Liver (tissue), 9 donors: ENCODE data around the gene F2RL1. TPM values are rescaled to one million over a fixed set of nuclear protein-coding genes. Genes with fewer than 3 reads are reported as not detected.
"Not testable (repeated sequence)": the region's sequence is repeated elsewhere in the genome, so short reads cannot be mapped to it uniquely, and the experiment has no call there.

Source experiments
- DNase-seq: peaks from one replicate; pipeline ENCODE4 v3.0.0-alpha.2; 2017; ENCODE audit warnings: low spot score
- H3K27ac ChIP-seq, 2 donors: one replicate each; pipeline ENCODE4 v1.7.0; 2013; ENCODE audit warnings: inconsistent platforms in 2 of 2, low read length in 2 of 2, control low read depth in 1 of 2, low read depth in 1 of 2, mild to moderate bottlenecking in 1 of 2
- H3K27me3 ChIP-seq, 4 donors: one replicate each; pipeline versions ENCODE4 v1.6.1 to v1.7.0; 2013; ENCODE audit warnings: low read length in 3 of 4, inconsistent platforms in 1 of 4, mild to moderate bottlenecking in 1 of 4, moderate library complexity in 1 of 4; ENCODE audit not compliant: control insufficient read depth in 4 of 4, insufficient read depth in 4 of 4
- H3K36me3 ChIP-seq, 4 donors: one replicate each; pipeline versions ENCODE4 v1.6.1 to v1.7.0; 2013; ENCODE audit warnings: low read length in 3 of 4, mild to moderate bottlenecking in 3 of 4, low read depth in 1 of 4, moderate library complexity in 1 of 4; ENCODE audit not compliant: control insufficient read depth in 4 of 4, insufficient read depth in 3 of 4
- H3K4me1 ChIP-seq, 4 donors: one replicate each; pipeline versions ENCODE4 v1.6.1 to v1.7.0; 2013; ENCODE audit warnings: low read length in 3 of 4, mild to moderate bottlenecking in 3 of 4, moderate library complexity in 1 of 4; ENCODE audit not compliant: control insufficient read depth in 4 of 4, insufficient read depth in 4 of 4
- H3K4me3 ChIP-seq, 3 donors: one replicate each; pipeline versions ENCODE4 v1.6.1 to v1.7.0; 2013; ENCODE audit warnings: low read length in 3 of 3, control low read depth in 1 of 3, low read depth in 1 of 3, mild to moderate bottlenecking in 1 of 3
- H3K9ac ChIP-seq, 2 donors: one replicate each; pipeline ENCODE4 v1.7.0; 2013; ENCODE audit warnings: low read length in 2 of 2, mild to moderate bottlenecking in 2 of 2, moderate library complexity in 2 of 2, control low read depth in 1 of 2, low read depth in 1 of 2
- H3K9me3 ChIP-seq, 4 donors: one replicate each; pipeline versions ENCODE4 v1.6.1 to v1.7.0; 2013; ENCODE audit warnings: low read length in 3 of 4; ENCODE audit not compliant: control insufficient read depth in 4 of 4
- EGR1 ChIP-seq, 2 donors: IDR thresholded peaks; 2 replicates each; pipeline ENCODE4 v1.6.1; 2016 to 2018; ENCODE audit warnings: antibody characterized with exemption in 2 of 2, low read depth in 2 of 2
- FOXA2 ChIP-seq: IDR thresholded peaks from 2 replicates; pipeline ENCODE4 v1.6.1; 2016; ENCODE audit warnings: antibody characterized with exemption
- GABPA ChIP-seq, 2 donors: IDR thresholded peaks in 1 of 2; conservative IDR thresholded peaks in 1 of 2; 2 replicates each; pipeline ENCODE4 v1.6.1; 2016; ENCODE audit warnings: antibody characterized with exemption in 2 of 2, mild to moderate bottlenecking in 1 of 2, moderate library complexity in 1 of 2
- HNF4A ChIP-seq, 2 donors: conservative IDR thresholded peaks; 2 replicates each; pipeline ENCODE4 v1.6.1; 2016; ENCODE audit warnings: antibody characterized with exemption in 2 of 2, mild to moderate bottlenecking in 2 of 2
- HNF4G ChIP-seq: IDR thresholded peaks from 2 replicates; pipeline ENCODE4 v1.6.1; 2016; ENCODE audit warnings: antibody characterized with exemption
- JUND ChIP-seq, 2 donors: IDR thresholded peaks; 2 replicates each; pipeline ENCODE4 v1.6.1; 2016; ENCODE audit warnings: antibody characterized with exemption in 2 of 2
- RXRA ChIP-seq, 2 donors: IDR thresholded peaks; 2 replicates each; pipeline ENCODE4 v1.6.1; 2017 to 2018; ENCODE audit warnings: antibody characterized with exemption in 2 of 2, mild to moderate bottlenecking in 1 of 2
- SP1 ChIP-seq: IDR thresholded peaks from 2 replicates; pipeline ENCODE4 v1.6.1; 2018; ENCODE audit warnings: antibody characterized with exemption, mild to moderate bottlenecking
- TAF1 ChIP-seq: conservative IDR thresholded peaks from 2 replicates; pipeline ENCODE4 v1.6.1; 2016; ENCODE audit warnings: antibody characterized with exemption, mild to moderate bottlenecking
- WGBS: extraction: QIAGEN DNeasy Blood & Tissue Kit; methylation state at CpG from one replicate; pipeline ENCODE4 v1.1.7; 2013; 5-methylcytosine and 5-hydroxymethylcytosine counted together
- polyA plus RNA-seq, 2 donors: library from polyadenylated mRNA; stranded (reverse) in 1 of 2; unstranded in 1 of 2; fragments of 200-250 nt in 1 of 2; fragments of >200 nt in 1 of 2; fragmentation: Nextera tagmentation in 1 of 2; extraction: Ambion mirVana in 1 of 2; gene quantifications; one replicate each; pipeline versions ENCODE4 v1.2.1 to v1.2.3, GENCODE V29; 2013 to 2015
- total RNA-seq, 2 donors: library from RNA; depleted of rRNA; stranded (reverse); fragments of >200 nt; gene quantifications; one replicate each; pipeline ENCODE4 v1.2.3, GENCODE V29; 2014
- TF ChIP-seq, protein P1 (sequence below): IDR thresholded peaks from 2 replicates; pipeline ENCODE4 v1.6.1; 2016; ENCODE audit warnings: antibody characterized with exemption, mild to moderate bottlenecking
- TF ChIP-seq, protein P2 (sequence below): IDR thresholded peaks from 2 replicates; pipeline ENCODE4 v1.6.1; 2016; ENCODE audit warnings: antibody characterized with exemption
- TF ChIP-seq, protein P3 (sequence below): fragments of 150-350 bp; IDR thresholded peaks from 2 replicates; pipeline ENCODE4 v1.5.1; 2017; ENCODE audit warnings: improper control_type of control experiment, low read depth, low read length; ENCODE audit not compliant: missing input control
- TF ChIP-seq, protein P4 (sequence below): IDR thresholded peaks from 2 replicates; pipeline ENCODE4 v1.6.1; 2016; ENCODE audit warnings: antibody characterized with exemption
- donor health status: healthy.
- donor health status: healthy.
- donor health status: healthy.
- donor health status: healthy.
- donor health status: healthy.

Gene F2RL1
- total and polyA plus RNA-seq, 4 donors, result 3.1 to 8.9 (median 5.7) TPM

DNA sequence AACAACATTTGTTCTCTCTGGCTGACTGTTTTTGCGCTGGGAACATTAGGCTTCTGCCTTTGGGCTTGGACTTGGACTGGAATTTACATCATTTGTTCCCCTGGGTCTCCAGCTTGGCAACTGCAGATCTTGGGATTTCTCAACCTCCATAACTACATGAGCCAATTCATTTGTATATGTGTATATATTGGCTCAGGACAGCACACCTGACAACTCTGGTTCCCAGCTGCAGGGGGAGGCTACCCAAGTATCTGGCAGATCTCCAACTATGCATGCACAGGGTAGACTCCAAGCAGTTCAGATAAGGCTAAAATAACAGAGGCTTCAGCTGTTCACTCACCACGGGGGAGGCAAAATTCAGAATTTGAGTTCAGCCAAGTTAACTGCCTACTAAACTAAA lies 31.6 kb upstream of the F2RL1 start (continued):
- TF ChIP-seq, protein P1, sequence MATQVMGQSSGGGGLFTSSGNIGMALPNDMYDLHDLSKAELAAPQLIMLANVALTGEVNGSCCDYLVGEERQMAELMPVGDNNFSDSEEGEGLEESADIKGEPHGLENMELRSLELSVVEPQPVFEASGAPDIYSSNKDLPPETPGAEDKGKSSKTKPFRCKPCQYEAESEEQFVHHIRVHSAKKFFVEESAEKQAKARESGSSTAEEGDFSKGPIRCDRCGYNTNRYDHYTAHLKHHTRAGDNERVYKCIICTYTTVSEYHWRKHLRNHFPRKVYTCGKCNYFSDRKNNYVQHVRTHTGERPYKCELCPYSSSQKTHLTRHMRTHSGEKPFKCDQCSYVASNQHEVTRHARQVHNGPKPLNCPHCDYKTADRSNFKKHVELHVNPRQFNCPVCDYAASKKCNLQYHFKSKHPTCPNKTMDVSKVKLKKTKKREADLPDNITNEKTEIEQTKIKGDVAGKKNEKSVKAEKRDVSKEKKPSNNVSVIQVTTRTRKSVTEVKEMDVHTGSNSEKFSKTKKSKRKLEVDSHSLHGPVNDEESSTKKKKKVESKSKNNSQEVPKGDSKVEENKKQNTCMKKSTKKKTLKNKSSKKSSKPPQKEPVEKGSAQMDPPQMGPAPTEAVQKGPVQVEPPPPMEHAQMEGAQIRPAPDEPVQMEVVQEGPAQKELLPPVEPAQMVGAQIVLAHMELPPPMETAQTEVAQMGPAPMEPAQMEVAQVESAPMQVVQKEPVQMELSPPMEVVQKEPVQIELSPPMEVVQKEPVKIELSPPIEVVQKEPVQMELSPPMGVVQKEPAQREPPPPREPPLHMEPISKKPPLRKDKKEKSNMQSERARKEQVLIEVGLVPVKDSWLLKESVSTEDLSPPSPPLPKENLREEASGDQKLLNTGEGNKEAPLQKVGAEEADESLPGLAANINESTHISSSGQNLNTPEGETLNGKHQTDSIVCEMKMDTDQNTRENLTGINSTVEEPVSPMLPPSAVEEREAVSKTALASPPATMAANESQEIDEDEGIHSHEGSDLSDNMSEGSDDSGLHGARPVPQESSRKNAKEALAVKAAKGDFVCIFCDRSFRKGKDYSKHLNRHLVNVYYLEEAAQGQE, result no peak
- TF ChIP-seq, protein P2, sequence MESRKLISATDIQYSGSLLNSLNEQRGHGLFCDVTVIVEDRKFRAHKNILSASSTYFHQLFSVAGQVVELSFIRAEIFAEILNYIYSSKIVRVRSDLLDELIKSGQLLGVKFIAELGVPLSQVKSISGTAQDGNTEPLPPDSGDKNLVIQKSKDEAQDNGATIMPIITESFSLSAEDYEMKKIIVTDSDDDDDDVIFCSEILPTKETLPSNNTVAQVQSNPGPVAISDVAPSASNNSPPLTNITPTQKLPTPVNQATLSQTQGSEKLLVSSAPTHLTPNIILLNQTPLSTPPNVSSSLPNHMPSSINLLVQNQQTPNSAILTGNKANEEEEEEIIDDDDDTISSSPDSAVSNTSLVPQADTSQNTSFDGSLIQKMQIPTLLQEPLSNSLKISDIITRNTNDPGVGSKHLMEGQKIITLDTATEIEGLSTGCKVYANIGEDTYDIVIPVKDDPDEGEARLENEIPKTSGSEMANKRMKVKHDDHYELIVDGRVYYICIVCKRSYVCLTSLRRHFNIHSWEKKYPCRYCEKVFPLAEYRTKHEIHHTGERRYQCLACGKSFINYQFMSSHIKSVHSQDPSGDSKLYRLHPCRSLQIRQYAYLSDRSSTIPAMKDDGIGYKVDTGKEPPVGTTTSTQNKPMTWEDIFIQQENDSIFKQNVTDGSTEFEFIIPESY, result peak; percentile 52
- TF ChIP-seq HNF4G, result no peak

DNA sequence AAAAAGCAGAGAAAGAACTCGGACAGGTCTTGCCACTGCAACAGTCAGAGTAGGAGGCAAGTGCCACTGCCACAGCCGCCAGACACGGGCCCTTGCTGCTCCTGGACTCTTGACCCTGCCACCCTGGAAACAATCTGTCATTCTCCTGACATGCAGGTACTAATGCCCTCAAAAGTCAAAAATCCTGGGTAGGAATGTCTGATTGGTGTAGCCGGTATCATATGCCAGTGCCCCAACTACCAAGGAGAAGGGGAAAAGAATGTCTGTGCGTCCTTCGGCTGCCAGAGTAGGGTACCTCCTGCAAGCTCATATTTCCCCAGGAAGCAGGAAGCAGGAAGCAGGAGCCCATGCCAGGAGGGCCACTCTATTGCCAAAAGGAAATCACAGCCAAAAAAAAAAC lies 30.5 kb upstream of the F2RL1 start:
- Histone ChIP-seq H3K4me3 (no peak overlapping the region), H3K9me3 (no peaks in the 10 kb centered on the region), H3K27ac (peak overlapping the region in 1 of 2 donors; percentile 12), H3K4me1 (peaks cover 0 to 4% (median 0%) of the 10 kb centered on the region in 4 donors), H3K36me3 (no peaks in the 10 kb centered on the region), H3K27me3 (no peaks in the 10 kb centered on the region), H3K9ac (no peak overlapping the region)
- TF ChIP-seq, protein P3, sequence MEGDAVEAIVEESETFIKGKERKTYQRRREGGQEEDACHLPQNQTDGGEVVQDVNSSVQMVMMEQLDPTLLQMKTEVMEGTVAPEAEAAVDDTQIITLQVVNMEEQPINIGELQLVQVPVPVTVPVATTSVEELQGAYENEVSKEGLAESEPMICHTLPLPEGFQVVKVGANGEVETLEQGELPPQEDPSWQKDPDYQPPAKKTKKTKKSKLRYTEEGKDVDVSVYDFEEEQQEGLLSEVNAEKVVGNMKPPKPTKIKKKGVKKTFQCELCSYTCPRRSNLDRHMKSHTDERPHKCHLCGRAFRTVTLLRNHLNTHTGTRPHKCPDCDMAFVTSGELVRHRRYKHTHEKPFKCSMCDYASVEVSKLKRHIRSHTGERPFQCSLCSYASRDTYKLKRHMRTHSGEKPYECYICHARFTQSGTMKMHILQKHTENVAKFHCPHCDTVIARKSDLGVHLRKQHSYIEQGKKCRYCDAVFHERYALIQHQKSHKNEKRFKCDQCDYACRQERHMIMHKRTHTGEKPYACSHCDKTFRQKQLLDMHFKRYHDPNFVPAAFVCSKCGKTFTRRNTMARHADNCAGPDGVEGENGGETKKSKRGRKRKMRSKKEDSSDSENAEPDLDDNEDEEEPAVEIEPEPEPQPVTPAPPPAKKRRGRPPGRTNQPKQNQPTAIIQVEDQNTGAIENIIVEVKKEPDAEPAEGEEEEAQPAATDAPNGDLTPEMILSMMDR, result no peak
- peak; percentile 71 to 72 for TF ChIP-seq HNF4A (conservative IDR thresholded peaks at IDR 0.05)
- peak in 1 of 2 donors; percentile 42 for TF ChIP-seq JUND (IDR thresholded peaks at IDR 0.05)
- no peak for TF ChIP-seq TAF1
- no peak for TF ChIP-seq FOXA2
- TF ChIP-seq GABPA (IDR thresholded peaks at IDR 0.05 in 1 of 2, conservative IDR thresholded peaks at IDR 0.05 in 1 of 2), result peak in 1 of 2 donors; percentile 27
- TF ChIP-seq, protein P1, result no peak
- TF ChIP-seq, protein P4, sequence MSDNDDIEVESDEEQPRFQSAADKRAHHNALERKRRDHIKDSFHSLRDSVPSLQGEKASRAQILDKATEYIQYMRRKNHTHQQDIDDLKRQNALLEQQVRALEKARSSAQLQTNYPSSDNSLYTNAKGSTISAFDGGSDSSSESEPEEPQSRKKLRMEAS, result peak; percentile 14
- peak in 1 of 2 donors; percentile 50 for TF ChIP-seq EGR1 (IDR thresholded peaks at IDR 0.05; ENCODE audit: low read depth in 2 of 2)
- TF ChIP-seq HNF4G, result peak; percentile 23
- peak; percentile 61 for TF ChIP-seq SP1
- TF ChIP-seq, protein P2, result no peak
- peak in 1 of 2 donors; percentile 33 for TF ChIP-seq RXRA (IDR thresholded peaks at IDR 0.05)
- WGBS, result 63% methylated on average over 6 of the region's 6 CpGs
- DNase-seq, result no peak

DNA sequence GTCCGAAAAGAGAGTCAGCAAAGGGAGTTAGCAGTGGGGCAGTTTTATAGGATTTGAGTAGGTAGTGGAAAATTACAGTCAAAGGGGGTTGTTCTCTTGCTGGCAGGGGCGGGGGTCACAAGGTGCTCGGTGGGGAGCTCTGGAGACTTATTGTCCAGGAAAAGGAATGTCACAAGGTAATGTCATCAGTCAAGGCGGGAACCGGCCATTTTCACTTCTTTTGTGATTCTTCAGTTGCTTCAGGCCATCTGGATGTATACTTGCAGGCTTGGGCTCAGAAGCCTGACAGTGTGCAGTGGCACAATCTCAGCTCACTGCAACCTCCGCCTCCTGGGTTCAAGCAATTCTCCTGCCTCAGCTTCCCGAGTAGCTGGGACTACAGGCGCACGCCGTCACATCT lies 29.6 kb upstream of the F2RL1 start:
- WGBS, result 96% methylated on average over 10 of the region's 10 CpGs
- not testable (repeated sequence) for H3K4me3 ChIP-seq, DNase-seq, H3K36me3 ChIP-seq, H3K27me3 ChIP-seq, H3K4me1 ChIP-seq, H3K9ac ChIP-seq, H3K27ac ChIP-seq, H3K9me3 ChIP-seq
